ENCODE data around the gene MAB21L4.
A peak's percentile ranks its signal among the peaks of the same experiment; 100 is the strongest.

MAB21L4 gene

DNA sequence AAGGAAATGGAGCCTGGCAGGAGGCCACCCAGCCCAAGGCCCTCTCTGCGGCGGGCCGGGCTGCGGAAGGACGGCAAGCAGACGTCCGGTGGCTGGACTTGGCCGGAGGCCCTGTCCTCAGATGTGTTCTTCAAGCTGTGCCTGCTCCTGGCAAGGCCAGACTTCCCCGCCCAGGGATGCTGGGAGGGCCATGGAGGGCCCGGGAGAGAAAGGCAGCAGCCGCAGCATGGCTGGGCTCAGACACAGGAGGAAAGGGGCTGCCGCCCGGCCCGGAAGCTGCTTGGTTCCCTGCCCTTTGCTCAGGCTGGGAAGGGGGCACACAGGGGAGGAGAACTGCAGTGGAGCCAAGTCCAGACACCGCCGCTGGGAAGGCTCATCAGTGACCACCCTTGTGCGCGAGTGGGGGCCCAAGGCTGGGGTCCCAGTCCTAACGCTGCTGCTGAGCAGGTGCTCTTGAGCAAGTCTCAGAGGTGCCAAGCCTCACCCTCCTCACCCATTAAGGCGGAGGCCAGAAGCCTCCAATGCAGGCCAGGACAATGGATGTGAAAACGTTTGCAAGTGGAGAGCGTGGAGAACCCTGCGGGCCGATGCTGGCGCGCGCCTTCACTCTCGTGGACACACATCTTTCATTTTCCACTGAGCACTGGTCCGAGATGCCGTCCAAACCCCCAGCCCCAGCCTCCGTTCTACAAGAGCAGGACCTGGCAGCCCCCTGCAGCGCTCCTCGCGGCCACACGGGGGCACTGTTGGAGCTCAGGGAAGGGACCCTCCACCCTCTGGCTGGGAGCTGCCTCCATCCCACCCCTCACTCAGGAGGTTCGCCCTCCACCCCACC is 18.1 kb upstream of the MAB21L4 start:
- DNase-seq = peak in 45 of 58 donors; percentile 5 to 75 (median 40)

DNA sequence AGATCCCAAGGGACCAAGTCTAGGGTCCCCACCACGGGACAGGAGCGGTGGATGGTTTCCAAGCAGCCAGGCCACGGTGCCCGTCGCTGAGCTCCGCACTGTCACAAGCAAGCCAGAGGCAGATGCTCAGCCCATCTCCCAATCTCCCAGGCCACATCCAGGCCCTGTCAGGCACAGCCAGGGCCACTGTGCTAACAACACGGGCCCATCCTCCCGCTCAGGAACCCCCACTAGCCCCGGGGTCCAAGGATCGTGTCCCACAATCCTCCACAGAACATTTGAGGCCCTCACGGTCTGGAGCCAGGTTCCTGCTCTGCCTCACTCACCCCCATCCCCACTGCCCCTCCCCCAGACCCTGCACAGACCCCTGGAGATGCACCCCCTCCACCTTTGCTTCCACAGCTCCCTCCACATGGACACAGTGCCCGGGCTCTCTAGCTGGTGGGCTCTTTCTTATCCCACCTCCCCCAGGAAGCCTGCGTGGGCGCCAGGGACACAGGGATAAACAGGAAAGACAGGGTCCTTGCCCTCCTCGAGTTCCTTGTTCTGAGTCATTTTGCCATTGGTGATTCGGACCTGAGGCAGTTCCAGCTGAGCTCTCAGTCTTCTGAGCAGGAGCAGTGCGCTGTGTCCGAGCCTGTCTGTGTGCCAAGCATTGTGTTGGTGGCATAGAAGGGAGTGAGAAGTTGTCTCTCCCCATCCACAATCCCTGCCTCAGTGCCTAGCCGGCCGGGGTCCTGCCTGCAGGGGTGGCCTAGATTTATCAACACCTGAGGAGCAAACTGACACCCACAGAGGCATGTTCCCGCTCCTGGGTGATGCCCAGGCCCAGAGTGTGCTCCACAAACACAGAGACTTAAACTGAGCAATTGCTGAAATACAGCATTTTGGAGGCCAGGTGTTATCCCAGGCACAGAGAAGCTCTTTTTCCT is 17.2 kb upstream of the MAB21L4 start:
- DNase-seq = no peak

DNA sequence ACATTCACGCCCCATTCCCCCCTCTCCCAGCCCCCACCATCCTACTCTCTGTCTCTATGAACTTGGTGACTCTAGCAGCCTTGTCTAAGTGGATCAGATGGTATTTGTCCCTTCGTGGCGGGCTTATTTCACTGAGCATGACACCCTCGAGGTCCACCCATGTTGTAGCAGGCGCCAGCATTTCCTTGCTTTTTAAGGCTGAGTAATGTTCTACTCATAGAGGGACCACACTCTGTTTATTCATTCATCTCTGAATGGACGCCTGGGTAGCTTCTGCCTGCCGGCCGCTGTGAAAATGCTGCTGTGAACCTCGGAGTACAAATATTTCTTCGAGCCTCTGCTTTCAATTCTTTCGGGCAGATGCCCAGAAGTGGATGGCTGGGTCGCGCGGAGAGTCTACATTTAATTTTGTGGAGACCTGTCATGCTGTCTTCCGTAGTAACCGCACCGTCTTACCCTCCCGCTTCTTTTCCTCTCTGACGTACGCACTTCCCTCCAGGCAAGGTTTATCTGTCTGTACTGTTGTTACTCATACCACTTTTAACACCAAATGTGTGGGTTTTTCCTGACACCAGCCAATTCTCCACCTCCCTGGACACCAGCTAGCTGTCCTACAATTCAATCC is 15.8 kb upstream of the MAB21L4 start:
- DNase-seq = no peak

DNA sequence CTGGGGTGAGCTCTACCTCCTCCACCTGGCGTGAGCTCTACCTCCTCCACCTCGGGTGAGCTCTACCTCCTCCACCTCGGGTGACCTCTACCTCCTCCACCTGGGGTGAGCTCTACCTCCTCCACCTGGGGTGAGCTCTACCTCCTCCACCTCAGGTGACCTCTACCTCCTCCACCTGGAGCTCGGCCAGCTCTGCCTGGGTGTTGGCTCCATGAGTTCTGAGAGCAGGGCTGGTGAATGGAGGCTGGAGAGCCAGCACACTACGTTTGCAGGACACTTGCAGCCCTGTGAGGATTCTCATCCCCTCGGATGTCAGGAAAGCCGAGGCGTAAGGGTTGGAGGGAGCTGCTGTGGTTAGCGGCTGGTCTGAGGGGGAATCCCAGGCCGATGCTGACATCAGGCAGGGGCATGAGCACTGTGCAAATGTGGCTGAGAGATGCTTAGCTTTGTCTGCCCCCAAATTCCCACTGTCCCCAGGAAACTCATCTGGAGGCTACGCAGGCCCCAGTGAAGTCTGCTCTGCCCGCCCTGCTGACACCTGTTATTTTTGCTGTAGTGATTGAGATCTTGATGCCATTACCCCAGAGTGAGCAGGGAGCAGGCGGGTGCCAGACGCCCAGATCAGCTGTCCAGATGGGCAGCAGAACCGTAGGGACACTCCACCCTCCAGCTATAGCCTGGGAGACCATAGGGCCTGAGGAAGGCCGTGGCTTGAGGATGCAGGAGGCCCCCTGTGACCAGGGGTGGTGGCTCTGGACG is 13.4 kb upstream of the MAB21L4 start:
- DNase-seq = no peak

DNA sequence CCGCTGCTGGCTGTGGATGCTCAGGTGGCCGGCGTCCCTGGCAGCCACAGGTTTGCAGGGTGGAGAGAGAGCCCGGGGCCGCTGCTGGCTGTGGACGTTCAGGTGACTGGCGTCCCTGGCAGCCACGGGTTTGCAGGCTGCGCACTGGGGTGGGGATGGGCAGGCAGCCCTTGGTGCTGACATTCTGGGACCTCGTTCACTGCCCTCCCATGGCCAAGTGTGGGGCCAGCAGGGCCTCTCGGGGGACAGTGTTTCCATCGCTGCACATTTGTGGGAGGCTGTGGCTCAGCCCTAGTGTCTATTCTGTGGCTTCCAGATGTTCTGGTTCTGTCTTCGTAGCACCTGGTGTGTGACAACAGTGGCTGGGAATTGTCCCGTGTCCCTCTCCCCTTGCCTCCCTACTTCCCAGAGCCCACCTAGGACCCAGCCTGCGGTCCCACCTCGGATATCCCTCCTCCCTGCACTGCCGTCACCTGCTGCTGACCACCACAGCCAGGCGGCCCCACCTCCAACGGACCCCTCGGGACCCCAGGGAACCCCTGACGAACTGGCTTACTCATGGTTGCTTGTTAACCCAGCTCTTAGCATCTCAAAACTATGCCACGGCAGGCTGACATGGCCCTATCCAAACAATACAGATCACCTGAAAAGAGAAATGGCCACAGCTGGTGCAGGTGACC is 11.1 kb upstream of the MAB21L4 start:
- no peak for DNase-seq

DNA sequence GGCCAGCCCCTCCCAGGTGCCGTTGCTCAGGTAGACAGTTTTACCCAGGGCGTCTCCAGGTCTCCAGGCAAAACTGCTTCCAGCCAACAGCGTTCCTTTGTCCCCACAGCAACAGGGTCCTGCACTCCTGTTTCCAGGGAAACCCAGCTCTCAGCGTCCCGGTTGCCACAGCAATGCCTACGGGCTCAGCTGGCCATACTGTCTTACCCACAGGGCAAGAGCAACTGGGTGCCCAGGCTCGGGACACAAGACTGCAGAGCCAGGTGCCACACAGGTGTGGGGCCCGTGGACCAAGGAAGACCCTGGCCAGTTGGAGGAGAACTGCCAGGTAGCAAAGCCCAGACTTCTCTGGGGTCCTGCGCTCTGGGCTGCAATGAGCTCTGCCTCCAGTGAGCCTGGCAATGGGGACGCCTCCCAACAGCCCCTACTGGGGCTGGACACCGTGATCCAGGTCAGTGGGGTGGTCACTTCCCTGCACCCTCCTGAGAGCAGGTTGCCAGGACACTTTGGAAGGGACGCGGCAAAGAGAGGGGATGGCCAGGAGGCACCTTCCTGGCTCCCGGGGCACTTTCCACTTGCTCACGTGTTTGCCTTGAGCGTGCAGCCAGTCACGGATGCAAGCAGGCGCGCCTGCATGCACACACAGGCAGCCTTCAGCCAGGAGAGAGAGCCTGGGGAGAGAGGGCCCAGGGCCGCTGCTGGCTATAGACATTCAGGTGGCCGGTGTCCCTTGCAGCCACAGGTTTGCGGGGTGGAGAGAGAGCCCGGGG is 10.4 kb upstream of the MAB21L4 start, which contains the start of gene CROCC2:
Gene CROCC2, plus strand, starts transcription at position 196 of the 770 bp plus-strand sequence. Its CDS starts 178 bp downstream, at position 374.
- no peak for DNase-seq

DNA sequence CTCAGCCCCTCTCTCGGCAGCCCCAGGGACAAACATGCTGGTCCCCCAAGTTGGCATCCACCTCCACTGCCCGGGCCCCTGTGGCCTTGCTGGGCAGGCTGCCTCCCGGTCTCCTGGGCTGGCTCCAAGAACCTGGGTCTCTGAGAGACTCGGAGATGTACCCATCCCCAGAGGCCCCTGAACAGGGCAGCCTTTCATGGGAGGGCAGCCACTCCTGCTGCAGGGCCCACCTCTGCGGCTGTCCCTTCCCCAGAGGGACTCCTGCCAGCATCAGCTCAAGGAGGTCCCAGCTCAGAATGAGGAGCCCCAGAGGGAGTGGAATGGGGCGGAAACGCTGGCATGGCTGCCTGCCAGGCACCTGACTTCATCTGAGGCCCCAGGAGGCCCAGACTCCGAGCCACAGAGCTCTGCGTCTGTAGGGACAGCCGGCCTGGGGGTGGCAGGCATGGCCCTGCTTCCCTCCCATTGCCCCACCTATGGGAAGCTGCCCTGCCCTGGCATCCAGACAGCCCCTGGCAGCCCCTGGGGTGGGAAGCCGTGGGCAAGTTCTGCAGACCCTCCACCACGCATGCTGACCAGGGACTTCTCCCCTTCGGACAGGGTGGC is 9.3 kb upstream of the MAB21L4 start:
- DNase-seq = no peak

DNA sequence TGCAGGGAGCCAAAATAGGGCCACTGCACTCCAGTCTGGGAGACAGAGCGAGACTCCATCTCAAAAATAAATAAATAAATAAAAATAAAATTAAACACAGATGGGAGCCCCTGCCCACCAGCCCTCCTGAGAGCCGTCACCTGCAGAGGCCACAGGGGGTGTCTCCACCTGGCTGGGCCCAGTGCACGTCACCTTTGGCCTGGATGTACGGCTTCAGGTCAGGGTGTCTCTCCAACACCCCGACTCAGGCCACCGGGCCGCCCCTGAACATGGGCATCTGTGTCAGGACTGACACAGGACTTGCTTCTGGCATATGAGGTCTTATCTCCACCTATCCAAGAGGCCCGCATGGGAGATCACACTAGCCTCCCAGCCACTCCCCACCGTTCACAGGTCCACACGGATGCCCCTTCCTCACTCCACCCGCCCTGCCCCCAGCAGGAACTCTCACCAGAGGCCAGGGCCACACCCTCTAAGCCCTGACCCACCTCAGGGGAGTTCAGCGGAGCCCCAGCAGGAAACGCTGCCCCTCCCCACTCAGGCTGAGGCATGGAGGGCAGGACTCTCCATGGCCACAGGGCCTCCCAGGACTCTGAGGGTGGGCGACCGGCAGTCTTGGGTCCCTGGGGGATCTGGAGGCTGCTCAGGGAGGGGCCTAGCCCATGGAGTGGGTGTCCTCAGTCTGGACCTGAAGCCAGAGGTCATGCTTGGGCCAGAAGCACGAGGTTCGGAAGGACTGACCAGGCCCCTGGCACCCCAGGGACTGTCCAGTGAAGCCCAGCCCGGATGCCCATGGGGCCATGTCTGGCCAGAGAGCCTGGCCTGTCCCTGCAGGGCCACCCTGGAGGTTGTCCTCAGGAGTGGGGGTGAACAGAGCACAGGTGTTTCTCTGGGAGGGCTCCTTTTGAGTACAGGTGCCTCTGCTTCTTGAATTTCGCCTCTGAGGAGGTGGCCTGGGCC is 8.5 kb upstream of the MAB21L4 start:
- no peak for DNase-seq

DNA sequence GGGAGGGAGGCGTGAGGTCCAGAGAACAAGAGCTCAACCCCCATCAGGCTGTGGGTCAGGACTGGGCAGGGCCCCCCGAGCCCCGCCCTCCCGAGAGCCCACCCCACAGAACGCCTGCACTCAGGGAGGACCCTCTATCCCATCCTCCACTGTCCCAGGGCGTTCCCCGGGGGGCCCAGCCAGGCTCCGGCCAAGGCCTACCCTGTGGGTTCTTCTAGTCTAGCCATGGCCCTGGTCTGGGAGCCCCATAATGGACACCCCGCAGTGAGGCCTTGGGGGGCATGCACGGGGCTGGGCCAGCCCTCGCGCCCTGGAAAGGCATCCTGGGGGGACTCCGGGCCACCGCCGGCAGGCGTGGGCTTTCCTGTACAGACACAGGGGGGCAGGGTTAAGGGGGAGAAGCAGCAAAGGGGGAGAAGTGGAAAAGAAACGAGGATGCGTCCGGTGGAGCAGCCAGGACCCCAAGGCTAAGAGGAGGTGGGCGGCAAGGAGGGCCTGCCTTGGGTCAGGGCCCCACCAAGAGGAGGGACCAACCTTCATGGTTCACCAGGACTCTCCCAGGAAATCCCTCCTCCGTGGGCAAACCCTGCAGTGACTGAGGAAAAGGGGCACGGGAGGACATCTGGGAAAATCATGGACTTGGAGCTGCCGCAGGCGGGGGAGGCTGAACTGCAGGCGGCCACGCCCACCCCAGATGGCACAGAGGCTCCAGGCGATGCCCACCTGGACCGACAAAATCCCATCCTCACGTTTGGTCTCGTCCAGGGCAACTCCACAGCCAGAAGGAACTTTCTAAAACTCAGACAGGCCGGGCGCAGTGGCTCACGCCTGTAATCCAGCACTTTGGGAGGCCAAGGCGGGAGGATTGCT is 7.5 kb upstream of the MAB21L4 start:
- no peak for DNase-seq

DNA sequence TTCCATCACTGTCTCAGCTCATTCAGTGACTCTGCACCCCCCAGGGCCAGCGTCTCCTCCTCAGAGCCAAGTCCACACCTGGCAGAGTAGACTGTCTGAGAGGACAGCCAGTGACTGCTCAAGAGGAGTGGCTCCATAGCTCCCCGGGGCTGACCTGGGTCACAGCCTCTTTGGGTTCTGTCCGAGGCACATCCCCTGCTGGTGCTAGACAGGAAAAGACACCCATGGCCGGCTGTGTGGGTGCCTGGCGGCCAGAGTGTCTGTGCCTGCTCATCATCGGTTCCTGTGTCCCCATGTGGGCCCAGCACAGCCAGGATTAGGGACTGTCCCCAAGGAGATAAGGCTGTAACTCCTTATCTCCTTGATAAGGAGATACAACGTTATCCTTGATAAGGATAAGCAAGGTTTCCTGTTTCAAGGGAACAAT is 6.7 kb upstream of the MAB21L4 start:
- DNase-seq = no peak

DNA sequence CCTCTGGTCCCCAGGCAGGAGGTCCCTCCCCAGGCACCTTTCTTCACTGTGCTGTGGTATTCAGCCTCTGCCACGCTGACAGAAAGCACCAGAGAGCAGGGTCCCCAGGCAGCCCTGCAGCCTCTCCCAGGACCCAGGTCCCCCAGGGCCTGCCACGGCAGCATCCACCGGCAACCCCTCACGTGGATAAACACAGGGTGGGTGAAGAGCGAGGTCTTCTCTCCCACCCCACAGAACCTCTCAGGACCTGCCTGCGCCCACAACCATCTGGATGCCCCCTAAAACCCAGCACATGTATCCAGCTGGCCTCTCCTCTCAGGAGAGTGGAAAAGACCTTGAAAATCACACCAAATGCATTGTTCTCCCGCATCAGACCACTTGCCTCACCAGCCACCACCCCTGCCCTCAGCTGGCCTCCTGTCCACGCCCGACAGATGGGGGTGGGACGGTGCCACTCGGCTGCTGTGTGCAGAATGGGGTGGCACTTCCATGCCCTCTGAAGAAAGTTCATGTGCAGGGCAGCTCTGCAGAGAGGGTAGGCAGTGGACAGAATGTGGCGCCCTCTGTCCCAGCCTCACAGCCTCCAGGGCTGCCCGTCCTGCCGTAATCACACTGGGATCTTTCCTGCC is 6.1 kb upstream of the MAB21L4 start:
- DNase-seq = no peak

DNA sequence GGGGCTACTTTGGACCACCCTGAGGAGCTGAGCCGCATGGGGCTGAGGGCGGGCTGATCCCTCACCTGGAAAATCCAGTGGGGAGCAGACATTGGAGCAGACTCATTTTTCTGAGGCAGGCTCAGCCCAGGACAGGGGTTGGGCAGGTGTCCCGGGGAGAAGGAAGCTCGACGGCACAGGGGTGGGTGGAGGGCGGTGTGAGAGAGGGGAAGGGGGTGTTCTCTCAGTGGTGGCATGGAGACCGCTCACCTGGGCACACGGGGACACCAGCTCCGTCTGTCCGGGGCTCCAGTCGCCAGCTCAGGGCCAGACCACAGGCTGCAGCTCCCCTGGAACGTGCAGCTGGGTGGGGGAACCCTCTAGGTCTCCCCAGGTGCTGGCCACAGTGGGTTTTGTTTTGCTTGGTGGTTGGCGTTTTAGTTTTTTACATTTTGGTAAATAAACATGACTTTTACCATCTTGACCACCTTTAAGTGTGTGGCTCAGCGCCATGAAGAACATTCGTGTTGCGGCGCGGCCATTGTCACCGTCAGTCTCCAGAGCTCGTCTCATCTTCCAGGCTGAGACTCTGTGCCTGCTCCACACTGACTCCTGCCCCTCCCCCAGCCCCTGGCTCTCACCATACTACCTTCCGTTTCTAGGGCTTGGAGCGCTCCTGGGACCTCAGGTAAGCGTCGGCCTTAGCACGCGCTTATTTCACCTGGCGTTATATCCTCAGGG is 4.3 kb upstream of the MAB21L4 start:
- DNase-seq = no peak

DNA sequence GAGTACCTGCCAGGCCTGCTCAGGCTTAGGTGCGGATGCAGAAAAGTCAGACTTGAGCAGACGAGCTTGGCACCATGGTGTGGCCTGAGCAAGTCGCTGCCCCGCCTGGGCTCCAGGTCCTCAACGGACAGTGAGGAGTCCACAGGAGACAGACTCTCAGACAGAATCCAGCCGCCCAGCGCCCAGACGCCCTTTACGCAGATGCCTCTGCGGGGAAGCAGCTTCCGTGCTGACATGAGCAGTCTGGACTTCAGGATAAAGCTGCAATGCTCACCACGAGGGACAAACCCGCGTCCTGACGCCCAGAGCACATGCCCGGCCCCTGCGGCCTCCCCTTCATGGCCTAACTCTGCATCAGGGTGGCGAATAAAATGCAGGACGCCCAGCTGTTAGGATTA is 3.5 kb upstream of the MAB21L4 start:
- no peak for DNase-seq

DNA sequence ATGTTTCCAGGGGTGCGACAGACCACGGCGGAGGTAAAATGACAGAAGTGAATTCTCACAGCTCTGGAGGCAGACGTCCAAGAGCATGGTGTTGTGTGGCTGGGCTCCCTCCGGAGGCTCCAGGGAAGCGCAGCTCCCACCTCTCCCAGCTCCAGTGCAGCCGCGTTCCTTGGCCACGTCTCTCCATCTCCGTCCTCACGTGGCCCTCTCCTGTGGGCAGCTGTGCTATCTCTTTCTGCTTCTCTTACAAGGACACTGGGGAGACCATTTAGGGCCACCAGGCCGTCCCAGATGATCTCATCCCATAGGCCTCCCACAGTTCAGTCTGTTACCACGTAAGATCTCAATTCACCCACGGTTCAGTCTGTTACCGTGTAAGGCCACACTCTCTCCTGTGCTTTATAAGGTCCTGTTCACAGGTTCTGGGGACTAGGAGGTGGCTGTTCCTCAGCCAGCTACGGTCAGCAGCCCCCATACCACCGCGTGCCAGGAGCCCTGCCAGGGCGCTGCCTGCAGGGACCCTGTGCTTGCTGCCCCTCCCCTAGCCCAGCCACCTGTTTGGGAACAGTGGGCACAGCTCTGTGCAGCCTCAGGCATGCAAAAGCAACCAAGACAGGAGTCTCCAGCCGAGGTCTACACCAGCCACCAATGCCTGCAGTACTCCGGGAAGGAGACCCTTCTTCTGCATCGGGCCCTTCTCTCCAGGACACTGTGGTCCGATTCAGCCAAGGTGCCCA is 2.9 kb upstream of the MAB21L4 start:
- DNase-seq = peak in 11 of 58 donors; percentile 6 to 59 (median 36)
